Right ventricle myocardium inferior (tissue), 1 donor: ENCODE data around the gene SPDYE17. TPM values are rescaled to one million over a fixed set of nuclear protein-coding genes. Genes with fewer than 3 reads are reported as not detected.
A peak's percentile ranks its signal among the peaks of the same experiment; 100 is the strongest.
"Not testable (repeated sequence)": the region's sequence is repeated elsewhere in the genome, so short reads cannot be mapped to it uniquely, and the experiment has no call there.

ENCODE experiments used
- ATAC-seq: fragments of 200-7000 bp; cut with Tn5 transposase; one replicate; pipeline ENCODE4 v1.9.1; 2020; ENCODE audit warnings: mild to moderate bottlenecking, moderate library complexity
- DNase-seq: peaks from one replicate; pipeline ENCODE4 v3.0.0; 2021; ENCODE audit errors: missing footprints
- intact Hi-C: fragments of 100-400 bp; cut with DNase I; formaldehyde crosslinking; loops from one replicate; pipeline ENCODE4 v1.11.0; 2022
- long read RNA-seq: library from polyadenylated mRNA; unstranded; transcript quantifications from one replicate; pipeline ENCODE4 v2.0.0, GENCODE V29; 2021
- total RNA-seq: library from RNA; stranded (reverse); fragmentation: NEBNext Ultra II Directional; extraction: Animal tissue kit (Norgen Biotek cat#: 25700); gene quantifications from one replicate; pipeline ENCODE4 v1.2.1, GENCODE V29; 2021
- donor health status: DM: no; HTN: yes; CAD: no; lungs with severe emphysema.

The SPDYE17 gene, protein sequence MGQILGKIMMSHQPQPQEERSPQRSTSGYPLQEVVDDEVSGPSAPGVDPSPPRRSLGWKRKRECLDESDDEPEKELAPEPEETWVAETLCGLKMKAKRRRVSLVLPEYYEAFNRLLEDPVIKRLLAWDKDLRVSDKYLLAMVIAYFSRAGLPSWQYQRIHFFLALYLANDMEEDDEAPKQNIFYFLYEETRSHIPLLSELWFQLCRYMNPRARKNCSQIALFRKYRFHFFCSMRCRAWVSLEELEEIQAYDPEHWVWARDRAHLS
- not detected for total RNA-seq
- long read RNA-seq: 0 reads

DNA sequence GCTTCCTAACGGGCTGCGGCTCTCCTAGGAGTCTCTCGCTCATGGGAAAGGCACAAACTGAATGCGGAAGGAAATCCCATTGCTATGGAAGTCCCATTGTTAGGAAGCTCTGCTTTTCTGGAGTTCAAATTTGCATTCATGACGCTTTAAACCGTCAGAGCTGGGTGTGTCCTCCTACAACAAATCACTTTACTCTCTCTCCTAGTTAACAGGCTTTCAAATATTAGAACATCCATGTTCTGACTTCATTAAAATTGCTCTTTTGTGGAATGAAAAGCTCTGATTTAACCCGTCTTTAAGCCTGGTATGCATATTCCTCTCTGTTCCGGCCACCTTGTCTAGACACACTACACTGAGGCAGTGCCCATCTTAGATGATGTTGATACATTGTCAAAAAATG, at the start of gene SPDYE17:
TSS of gene SPDYE17 (minus strand) at position 101 of the 400 bp plus-strand sequence. CDS start 1,791 bp downstream, outside the sequence.
- ATAC-seq, DNase-seq, intact Hi-C loops: not testable (repeated sequence)

DNA sequence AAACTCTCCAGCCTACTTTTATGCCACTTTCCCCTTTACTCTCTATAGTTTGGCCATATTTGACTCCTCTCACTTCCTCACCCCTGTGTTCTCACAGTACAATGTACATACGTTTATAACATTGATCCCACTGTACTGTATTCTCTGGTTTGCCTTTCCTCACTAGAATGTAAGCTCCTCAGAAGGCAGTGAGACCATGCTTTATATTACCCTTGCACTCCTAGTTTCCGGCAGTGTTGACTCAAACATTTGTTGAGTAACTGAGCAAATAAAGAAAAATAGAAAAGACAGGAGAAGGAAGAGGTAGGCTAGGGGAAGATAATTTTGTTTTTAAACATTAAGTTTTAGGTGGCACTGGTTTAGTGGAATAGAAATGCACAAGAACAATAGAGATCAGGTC, 48.1 kb upstream of the SPDYE17 start:
- ATAC-seq, intact Hi-C loops, DNase-seq: not testable (repeated sequence)

DNA sequence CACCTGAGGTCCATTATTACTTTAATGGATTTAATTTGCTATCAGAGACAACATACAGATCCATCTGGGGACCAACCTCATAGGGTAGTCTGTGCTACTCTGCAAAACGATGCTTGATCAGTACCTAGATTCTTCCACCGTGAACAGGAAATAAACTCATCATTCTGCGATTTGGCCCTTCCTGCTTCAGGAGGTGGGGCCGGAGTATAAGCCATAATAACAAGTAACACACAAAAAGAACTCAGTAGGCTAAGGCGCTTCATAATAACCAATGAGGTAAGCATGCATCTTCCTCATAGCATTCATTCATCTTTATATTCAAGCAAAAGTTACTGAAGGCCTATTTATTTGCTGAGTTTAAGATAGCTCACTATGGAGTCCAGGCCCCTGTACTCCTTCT, 47.5 kb upstream of the SPDYE17 start:
- DNase-seq, ATAC-seq, intact Hi-C loops: not testable (repeated sequence)

DNA sequence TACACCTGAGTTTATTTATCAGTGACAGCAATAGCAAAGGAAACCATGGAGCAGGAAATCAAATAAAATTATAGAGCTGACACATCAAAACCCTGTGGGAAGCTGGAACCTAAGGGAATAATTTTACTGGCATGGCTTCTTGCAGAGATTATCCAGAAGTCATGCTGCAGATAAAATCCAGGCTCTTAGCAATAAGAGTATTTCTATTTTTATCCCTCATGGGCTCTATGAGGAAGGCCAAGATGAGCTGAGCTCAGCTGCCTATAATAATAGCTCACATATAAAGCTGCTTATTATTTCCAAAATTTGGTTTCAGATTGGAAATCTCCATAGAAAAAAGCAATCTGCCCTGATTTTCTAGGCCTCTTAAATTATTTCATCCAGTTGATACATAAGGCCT, 47.0 kb upstream of the SPDYE17 start:
- peak; percentile 93 for ATAC-seq
- intact Hi-C loops, DNase-seq: not testable (repeated sequence)

DNA sequence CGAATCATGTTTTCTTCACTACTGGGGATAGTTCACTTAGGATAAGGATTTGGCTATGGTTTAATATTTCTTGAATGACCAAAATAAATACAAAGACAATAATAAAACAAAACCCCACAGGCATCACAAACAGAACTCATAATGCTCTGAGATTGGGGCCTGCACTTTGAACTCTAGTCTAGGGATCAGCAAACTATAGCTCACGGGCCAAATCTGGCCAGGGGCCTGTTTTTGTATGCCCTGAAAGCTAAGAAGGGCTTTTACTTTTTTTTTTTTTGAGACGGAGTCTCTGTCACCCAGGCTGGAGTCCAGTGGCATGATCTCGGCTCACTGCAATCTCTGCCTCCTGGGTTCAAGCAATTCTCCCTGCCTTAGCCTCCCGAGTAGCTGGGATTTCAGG, 44.9 kb upstream of the SPDYE17 start:
- ATAC-seq, intact Hi-C loops, DNase-seq: not testable (repeated sequence)

DNA sequence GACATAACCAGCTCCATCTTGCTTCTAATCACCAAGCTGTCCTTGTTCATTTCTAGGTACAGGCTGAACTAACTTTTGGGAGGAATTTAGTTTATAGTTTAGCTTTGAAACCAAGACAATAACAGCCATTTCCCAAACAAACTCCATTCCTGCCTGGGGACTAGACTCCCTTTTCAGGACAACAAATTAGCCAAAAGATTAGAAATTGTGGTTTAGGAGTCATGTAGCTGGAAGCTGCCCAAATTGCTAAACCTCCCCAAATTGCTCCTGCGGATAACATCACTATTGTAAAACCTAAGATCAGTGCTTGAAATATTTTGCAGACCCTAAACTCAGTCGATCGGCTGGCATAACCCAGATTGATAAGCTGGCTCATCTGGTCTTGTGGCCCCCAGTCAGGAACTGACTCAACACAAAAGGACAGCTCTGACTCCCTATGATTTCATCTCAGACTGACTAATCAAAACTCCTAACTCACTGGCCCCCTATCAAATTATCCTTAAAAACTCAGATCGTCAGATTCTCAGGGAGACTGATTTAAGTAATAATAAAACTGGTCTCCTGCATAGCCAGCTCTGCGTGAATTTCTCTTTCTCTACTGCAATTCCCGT, 42.7 kb upstream of the SPDYE17 start:
- intact Hi-C loops, DNase-seq, ATAC-seq: not testable (repeated sequence)

DNA sequence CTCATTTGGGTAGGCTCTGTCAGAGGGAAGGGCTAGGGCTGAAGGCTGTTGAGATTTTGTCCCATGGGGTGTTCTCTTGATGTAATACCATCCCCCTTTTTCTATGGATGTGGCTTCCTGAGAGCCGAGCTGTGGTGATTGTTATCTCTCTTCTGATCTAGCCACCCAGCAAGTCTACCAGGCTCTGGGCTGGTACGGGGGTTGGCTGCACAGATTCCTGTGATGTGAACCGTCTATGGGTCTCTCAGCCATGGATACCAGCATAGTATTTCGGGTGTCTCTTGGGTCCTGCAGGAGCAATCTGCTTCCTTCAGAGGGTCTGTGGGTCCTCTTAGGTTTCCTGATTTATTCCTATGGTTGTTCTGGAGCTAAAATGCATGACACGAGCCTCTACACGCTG, 38.9 kb upstream of the SPDYE17 start:
- intact Hi-C loops, DNase-seq, ATAC-seq: not testable (repeated sequence)

DNA sequence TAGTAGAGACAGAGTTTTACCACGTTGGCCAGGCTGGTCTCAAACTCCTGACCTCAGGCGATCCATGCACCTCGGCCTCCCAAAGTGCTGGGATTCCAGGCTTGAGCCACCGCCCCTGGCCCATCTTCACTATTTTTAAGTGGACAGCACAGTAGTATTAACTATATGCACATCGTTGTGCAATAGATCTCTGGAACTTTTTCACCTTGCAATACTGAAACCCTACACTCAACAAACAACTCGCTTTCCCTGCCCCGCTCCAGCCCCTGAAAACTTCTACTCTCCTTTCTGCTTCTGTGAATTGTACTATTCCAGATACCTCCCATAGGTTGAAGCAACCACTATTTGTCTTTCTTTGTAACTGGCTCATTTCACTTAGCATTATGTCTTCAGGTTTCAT, 33.7 kb upstream of the SPDYE17 start:
- ATAC-seq, DNase-seq, intact Hi-C loops: not testable (repeated sequence)

DNA sequence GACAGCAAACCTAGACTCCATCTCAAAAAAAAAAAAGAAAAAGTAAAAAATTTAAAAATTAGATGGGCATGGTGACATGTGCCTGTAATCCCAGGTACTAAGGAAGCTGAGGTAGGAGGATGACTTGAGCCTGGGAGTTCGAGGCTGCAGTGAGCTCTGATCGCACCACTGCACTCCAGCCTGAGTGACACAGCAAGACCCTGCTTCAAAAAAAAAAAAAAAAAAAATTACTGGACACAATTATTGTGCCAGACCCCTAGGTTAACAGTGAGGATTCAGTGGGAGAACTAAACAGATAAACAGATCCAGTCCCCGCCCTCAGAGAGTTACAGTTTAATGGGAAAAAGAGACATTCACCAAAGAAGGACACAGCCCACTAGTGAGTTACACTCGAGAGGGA, 31.6 kb upstream of the SPDYE17 start:
- intact Hi-C loops, DNase-seq, ATAC-seq: not testable (repeated sequence)

DNA sequence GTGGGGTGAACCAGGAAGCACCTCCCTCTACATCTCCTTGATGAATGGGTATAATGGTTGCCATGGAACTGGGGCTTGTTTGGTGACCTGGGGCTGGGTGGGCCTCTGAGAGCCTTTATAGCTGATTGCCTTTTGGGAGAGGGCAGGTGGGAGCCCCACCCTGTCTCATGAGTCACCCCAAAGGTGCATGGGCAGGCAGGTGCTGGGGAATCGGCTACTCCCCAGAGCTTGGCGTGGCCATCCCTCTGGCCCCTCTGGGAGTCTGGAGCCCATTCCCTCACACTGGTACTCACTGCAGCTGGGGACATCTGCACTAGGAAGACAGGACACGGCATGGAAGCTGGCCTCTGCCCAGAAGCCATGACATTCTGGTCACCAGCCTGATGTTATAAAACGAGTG, 30.4 kb upstream of the SPDYE17 start, which contains the start of gene SPDYE18:
TSS of gene SPDYE18 (minus strand) at position 2 of the 400 bp plus-strand sequence. CDS start 2,046 bp downstream, outside the sequence.
- intact Hi-C loops, DNase-seq, ATAC-seq: not testable (repeated sequence)

DNA sequence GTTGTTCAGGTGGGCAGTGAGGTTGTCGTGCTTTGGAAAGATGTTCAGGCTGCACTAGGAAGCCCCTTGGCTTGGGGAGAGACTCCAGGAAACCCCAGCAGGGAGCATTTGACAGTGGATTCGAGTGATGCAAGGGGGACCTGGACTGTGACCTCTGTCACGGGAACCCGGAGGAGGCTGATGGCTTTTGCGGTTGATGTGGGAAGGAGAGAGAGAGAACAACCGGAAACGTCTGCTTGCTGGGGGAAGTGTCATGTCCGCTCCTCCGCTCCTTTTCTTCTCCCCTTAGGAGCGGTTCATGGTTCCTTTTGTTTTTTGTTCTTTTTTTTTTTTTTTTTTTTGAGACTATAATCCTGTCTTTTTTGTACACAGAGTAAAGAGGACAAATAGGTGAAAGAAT, 5.8 kb downstream of the SPDYE17 start:
- intact Hi-C loops, DNase-seq, ATAC-seq: not testable (repeated sequence)

DNA sequence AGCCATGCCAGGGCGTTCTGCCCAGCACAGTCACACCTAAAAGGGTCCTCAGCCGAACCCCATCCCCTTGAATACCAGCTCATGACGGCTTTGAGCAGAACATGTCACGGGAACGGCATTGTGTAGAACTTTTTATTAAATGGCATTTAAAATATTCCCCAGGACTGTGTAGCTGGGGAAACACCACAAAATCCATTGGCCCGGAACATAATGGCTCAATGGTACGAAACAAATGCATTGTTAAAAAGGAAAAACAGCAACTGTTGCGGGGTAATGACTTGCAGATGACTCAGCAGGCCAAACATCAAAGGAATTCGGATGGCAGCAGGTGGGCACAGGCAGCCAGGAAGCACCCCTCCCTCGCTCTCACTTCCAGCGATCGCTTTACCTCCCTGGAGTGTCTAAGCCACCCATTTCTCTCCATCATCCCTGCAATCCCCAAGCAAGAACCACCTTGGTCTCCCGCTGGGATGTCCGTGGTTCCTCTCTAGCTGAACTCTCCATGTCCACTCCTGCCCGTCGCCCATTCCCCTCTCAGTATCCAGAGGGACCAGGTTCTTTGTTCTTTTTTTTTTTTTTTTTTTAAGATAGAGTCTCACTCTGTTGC, 22.0 kb downstream of the SPDYE17 start:
- ATAC-seq, intact Hi-C loops, DNase-seq: not testable (repeated sequence)

DNA sequence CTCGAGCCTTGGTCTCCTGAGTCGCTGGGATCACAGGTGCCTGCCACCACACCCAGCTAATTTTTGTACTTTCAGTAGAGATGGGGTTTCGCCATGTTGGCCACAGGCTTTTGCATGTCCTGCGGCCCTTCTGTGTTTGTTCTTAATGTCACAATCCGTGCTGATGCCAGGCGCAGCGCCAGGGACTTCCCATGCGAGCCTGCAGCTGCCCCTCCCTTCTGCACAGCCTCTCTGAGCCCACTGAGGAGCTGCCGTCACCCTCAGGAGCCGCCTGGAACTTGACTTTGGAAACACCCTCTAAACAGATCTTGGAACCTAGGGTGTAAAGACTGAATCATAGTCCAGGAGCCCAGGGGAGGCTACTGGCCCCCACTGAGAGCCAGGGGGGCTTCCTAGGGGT, 24.2 kb downstream of the SPDYE17 start:
- intact Hi-C loops: not testable (repeated sequence)
- ATAC-seq: peak; percentile 77
- peak; percentile 83 for DNase-seq

DNA sequence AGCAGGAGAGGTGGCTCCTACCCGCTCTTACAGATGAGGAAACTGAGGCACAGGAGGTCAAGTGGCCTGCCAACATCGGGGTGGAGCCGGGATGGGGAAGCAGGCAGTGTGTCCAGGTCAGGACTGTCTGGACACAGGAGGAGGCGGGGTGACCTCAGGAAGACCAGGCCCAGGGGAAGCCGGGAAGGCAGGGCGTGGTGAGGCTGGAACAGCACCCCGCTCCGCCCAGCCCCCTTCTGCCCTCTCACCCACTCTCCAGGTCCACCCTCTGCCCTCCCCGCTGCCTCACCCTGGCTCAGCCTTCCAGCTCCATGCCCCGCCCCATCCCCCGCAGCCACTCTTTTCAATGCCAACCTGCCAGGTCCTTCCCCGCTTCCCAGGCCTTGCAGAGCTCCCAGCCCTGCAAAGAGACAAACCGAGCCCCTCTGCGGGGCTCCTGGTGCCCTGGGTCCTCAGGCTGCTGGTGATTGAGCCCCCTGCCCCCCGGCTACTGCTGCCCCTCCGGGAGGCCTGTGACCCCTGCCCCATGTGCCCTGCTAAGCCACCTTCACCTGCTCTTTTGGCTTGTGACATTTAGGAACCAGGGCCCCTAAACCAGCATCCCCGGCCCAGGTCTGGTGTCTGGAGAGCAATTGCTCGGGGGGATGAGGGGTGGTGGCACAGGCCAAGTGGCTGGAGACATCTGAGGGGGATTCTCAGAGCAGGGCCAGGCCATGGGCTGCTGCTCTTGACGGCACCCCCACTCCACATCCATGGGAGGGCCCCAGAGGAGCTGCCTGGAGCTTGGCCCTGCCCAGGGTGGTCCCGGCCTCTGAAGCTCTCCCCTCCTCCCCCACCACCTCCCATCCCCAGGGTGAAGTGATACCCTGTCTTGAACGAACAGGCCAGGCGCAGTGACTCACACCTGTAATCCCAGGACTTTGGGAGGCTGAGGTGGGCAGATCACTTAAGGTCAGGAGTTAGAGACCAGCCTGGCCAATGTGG, 25.7 kb downstream of the SPDYE17 start:
- intact Hi-C loops: not testable (repeated sequence)
- peak; percentile 22 for ATAC-seq

DNA sequence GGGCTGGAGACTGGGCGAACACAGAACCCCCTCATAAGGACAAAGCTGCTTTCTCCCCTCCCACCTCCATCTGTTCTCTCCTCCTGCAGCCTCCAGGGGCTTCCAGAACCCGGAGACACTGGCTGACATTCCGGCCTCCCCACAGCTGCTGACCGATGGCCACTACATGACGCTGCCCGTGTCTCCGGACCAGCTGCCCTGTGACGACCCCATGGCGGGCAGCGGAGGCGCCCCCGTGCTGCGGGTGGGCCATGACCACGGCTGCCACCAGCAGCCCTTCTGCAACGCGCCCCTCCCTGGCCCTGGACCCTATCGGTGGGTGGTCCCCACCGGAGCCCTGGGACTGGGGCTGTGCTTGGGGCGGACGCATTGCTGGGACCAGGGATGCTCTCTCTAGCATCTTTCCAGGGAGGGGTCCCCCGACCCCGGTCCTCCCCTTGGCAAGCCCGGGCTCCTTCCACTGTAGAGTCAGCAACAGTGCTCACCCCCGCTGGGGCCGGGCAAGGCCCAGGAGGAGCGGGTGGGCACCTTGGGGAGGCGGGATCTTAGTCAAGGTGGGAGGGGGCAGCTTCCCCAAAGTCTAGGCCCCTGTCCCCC, 26.6 kb downstream of the SPDYE17 start:
- ATAC-seq, DNase-seq, intact Hi-C loops: not testable (repeated sequence)

More for the DNA sequence above, 25.7 kb downstream of the SPDYE17 start:
- not testable (repeated sequence) for DNase-seq

DNA sequence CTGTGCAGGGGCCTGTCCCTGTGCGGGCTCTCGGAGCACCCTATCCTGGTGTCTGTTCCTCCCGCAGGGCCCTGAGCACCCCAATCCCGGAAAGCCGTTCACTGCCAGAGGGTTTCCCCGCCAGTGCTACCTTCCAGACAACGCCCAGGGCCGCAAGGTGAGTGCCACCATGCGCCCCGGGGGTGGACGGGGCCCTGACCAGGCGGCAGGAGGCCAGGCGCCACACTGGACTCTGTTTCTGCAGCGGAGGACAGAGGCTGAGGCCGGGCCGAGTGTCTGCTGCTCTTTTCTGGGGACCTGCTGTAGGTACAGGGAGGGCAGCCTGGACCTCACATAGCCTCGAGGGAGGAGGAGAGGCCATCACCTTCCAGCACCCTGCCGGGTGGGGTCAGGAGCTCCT, 28.0 kb downstream of the SPDYE17 start:
- DNase-seq, intact Hi-C loops, ATAC-seq: not testable (repeated sequence)

DNA sequence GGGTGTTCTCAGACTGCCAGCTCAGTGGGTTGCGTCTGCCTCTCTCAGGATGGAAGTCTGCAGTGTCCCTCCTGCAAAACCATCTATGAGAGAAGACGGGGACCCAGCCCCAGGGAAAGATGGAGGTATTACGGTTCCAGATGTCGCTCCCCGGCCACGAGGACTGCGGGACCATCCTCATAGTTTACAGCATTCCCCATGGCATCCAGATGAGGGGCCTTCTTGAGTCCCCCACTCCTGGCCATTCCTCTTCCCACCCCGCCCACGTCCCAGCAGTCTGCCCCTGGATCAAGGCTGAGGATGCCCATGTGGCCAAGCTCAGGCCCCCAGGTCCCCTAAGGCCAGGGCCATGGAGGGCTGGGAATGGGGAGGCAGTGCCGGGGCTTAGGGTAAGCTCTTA, 28.9 kb downstream of the SPDYE17 start:
- DNase-seq, intact Hi-C loops, ATAC-seq: not testable (repeated sequence)
